GM12878 (cell line): ENCODE measurements around the gene HMGXB4.

ENCODE experiments used
- CTCF ChIP-seq, 3 experiments: IDR thresholded peaks in 2 of 3; conservative IDR thresholded peaks in 1 of 3; 2 replicates each; pipeline ENCODE4 v1.5.1; 2011; ENCODE audit warnings: low read depth in 3 of 3, low read length in 3 of 3, mild to moderate bottlenecking in 3 of 3, control low read depth in 2 of 3, moderate library complexity in 2 of 3, inconsistent platforms in 1 of 3, mixed read lengths in 1 of 3; ENCODE audit not compliant: control insufficient read depth in 2 of 3, insufficient read depth in 1 of 3; ENCODE audit errors: extremely low read depth in 1 of 3
- EP300 ChIP-seq, 2 experiments: fragments of 150-350 bp in 1 of 2; IDR thresholded peaks; 2 replicates each; pipeline ENCODE4 v1.6.1; 2011 to 2012; ENCODE audit warnings: low read depth in 2 of 2, low read length in 2 of 2, borderline replicate concordance in 1 of 2, improper control_type of control experiment in 1 of 2, inconsistent platforms in 1 of 2; ENCODE audit not compliant: control insufficient read depth in 1 of 2
- MAX ChIP-seq: IDR thresholded peaks from 2 replicates; pipeline ENCODE4 v1.6.1; 2012; ENCODE audit warnings: low read depth, low read length, improper control_type of control experiment
- NRF1 ChIP-seq: conservative IDR thresholded peaks from 2 replicates; pipeline ENCODE4 v1.6.1; 2011; ENCODE audit warnings: mild to moderate bottlenecking, low read depth, low read length, improper control_type of control experiment

GRCh38 chr22:35322126-35322525, 64.8 kb downstream of the HMGXB4 start:
- TF ChIP-seq MAX = no peak
- no peak for TF ChIP-seq CTCF (IDR thresholded peaks at IDR 0.05 in 2 of 3, conservative IDR thresholded peaks at IDR 0.05 in 1 of 3; ENCODE audit: control insufficient read depth in 2 of 3, extremely low read depth in 1 of 3, insufficient read depth in 1 of 3, low read depth in 3 of 3, low read length in 3 of 3)
- TF ChIP-seq NRF1 = no peak
- TF ChIP-seq EP300 (IDR thresholded peaks at IDR 0.05; ENCODE audit: borderline replicate concordance in 1 of 2, control insufficient read depth in 1 of 2, low read depth in 2 of 2, low read length in 2 of 2) = no peak
